HG03064 (cell line): ENCODE data around the gene CRYGN.

Experiments
- ATAC-seq: cut with Tn5 transposase; IDR thresholded peaks from one replicate; pipeline ENCODE4 v1.9.1; 2021; ENCODE audit warnings: low read depth; ENCODE audit not compliant: unreplicated experiment

The CRYGN gene

DNA sequence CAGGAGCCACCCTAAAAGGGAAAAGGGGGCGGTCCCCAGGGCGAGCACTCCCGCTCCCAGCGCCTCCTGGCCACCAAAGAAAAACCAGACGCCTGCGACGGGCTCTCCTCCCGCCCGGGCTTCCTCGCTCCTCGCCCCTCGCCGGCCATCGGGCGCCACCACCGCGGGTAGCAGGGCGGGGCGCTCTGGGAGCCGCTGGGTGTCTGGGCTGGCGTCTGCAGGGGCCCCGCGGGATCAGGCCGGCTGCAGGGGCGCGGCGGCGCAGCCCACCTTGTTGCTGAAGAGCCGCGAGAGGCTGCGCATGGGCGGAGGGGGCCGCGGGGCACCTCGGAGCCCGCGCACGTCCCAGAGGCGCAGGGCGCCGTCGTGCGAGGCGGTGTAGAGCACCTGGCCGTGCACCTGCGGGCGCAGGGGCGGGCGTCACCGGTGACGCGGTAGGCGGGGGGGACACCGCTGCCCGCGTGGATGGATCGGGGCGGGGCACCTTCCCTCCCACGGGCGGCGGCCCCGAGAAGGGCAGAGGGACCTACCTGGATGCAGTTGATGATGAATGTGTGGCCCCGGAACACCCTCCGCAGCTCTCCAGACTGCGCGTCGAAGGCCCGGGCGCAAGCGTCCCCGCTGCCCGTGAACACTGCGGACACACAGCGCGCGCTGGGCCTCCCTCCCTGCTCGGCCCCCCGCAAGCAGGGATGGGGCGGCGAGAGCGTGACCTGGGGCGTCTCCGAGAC lies 58.4 kb downstream of the CRYGN start:
- ATAC-seq = no peak

GRCh38 chr7:151381098-151381347 lies 58.9 kb downstream of the CRYGN start:
- ATAC-seq = no peak

DNA sequence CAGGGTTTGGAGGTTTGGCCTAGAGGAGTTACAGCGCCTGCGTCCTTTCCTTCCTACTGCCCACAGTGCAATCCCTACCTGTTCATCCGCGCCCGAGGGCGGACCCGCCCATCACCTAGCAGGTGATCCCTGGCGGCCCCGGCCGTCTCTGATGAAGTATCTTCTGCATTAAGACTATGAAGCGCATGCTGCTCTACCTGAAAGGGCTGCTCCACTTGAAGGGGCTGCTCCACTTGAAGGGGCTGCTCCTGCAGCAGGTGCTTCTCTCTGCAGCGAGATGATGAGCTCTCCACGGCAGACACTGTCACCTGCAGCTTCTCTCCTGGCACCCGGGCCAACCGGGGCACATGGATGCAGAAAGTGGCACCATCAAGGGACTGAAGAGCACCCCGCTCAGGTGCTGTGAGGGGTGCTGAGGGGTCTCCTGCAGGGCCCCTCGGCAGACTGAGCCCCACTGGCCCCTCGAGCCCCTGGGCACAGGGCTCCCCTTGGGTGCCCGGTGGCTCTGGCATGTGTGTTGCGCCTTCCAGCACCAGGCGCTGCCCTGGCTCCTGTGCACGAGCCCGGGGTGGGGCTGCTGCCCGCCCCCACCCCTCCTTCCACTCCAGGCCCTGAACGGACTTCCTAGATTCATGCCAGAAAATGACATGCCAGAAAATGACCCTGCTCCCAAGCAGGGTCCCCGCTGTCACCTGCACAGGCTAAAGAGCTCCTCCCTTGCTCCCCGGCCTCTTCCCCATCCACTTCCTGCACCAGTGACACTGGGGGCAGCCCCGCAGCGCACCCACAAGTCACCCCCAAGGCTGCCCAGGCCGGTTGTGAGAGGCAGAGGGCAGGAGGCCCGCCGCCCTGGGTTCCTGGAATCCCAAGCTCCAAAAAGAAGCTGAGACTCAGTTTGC lies 59.5 kb downstream of the CRYGN start:
- ATAC-seq = no peak

GRCh38 chr7:151379534-151380198 lies 60.3 kb downstream of the CRYGN start:
- ATAC-seq = no peak

- no peak for ATAC-seq
These were observed 60.8 kb downstream of the CRYGN start for GRCh38 chr7:151379193-151379520.
